HG03039 (cell line): Measurements from ENCODE around the gene IWS1.

ENCODE experiments used
- ATAC-seq: cut with Tn5 transposase; IDR thresholded peaks from one replicate; pipeline ENCODE4 v1.9.1; 2021; ENCODE audit warnings: mild to moderate bottlenecking, moderate library complexity; ENCODE audit not compliant: unreplicated experiment

Gene IWS1

DNA sequence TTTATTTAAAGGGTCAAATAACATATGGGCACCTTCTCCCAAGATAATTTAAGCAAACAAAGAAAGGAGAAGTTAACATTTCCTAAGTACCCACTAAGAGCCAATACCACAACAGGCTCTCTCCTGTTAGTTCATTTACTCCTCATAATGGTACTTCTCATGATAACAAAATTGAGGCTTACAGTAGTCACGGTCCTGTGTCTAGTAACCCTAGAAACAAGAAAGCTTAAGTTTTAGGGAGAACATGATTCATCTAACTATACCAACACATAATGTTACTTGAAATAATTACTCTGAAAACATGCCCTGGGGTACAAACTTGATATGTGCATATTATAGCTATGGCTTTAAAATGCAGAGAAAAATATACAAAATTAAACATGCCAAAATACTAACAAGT is 19.8 kb downstream of the IWS1 start:
- ATAC-seq = no peak

DNA sequence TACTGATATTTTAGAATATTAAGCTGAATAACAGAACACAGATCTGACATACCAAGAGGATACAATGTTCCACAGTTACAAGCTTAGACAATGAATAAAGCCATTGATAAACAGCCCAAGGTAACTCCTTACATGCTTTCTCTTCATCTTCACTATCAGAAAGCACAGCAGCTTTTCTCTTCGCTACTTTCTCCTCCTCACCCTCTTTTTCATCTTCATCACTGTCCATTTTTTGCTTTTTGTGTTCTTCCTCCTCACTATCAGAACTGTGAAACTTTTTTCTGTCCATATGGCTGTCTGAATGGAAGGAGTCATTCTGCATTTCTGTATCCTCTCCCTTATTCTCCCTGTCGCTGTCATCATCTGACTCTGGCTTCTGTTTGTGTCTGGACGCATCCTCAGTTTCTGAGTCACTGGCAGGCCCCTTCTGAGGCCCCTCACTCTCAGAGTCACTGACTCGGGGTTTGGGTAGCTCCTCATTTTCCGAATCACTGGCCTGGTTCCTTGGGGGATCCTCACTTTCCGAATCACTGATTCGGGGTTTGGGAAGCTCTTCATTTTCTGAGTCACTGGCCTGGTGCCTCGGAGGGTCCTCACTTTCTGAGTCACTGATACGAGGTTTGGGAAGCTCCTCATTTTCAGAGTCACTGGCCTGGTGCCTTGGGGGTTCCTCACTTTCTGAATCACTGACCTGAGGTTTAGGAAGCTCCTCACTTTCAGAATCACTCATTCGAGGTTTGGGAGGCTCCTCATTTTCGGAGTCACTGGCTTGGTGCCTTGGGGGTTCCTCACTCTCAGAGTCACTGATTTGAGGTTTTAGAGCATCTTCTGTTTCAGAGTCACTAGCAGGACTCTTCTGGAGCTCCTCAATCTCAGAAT is 21.5 kb downstream of the IWS1 start:
- no peak for ATAC-seq

DNA sequence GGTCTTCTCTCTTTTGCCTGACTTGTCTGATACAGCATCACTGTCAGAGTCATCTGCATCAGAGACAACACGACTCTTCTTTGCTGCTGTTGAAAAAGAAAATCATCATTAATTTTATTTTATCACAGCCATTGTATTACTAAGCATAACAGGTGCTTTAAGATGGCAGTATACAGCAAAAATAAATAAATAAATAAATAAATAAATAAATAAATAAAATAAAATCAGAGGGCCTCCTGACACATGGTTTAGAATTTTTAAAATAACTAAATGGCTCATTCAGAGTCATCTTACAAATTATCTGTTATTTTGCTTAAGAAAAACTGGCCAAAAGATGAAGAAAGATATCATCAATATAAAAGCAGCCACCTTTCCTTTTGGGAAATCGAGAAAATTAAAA is 22.8 kb downstream of the IWS1 start:
- ATAC-seq = no peak

DNA sequence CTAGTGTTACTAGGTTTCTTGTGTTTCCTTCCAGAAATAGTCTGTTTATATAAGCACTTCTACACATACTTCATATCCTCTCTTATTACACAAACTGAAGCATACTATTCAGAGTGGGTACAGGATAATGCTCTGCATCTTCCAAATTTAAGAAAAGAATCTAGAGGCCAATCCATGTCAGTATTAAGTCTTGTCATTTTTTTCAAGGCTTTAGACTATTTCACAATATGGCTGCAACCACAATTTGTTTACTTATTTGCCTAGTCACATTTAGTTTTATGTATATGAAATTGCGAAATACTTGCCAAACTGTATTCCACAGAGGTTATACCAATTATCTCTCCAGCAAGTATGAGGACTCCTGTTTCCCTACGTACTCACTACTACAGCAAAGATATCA is 27.9 kb downstream of the IWS1 start:
- ATAC-seq = no peak

DNA sequence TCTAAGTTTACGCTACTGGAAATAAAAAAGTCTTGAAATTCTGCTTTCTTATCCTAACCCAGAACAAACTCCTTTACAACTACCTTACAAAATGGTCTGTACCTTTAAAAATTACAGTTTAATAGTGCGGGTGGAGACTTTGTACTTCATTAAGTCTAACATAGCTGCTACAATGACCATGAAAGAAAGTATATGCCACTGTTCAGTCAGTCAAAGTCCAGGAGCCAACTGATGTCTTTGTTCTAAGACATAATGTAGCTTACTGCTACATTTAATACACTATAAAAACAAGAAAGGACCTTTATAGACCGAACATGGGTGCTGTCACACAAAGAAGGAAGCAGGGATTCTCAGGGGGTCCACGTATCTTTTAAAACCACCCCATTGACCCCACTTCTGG is 36.0 kb downstream of the IWS1 start:
- ATAC-seq = no peak

DNA sequence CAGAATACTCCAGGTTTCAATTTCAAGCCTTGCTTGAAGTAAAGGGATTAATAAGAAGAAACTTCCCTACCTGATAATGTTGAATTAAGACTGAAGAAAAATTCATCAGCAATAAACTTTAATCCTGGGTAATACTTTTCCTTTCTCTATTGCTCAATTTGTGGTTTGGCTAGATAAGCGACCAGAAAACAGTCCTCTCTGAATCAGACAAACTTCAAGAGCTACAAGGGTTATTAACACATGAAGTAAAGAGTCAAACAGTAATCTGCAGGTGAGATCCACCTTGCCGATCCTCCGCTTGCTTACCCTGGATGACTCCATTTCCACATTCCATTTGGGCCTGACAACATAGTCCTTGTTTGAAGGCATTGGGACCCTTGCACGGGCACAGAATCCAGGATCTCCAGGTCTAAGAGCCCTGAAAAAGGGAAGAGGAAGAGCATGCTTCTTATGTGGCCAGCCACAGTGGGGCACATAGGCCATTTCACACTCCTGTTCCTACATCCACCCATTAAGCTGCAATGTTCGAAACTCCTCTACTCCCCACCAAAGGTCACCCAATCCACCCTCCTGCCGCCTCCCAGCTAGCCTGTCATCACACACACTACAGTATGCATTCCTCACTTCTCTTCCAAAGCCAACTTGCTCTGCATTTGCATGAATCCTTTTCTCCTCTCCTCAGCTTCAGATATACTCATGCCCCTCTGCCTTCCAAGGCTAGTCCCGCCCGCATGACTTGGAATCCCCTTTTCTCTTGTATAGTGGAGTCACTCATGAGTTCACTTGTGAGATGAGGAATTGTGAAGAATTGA is 39.8 kb downstream of the IWS1 start:
- ATAC-seq = no peak

DNA sequence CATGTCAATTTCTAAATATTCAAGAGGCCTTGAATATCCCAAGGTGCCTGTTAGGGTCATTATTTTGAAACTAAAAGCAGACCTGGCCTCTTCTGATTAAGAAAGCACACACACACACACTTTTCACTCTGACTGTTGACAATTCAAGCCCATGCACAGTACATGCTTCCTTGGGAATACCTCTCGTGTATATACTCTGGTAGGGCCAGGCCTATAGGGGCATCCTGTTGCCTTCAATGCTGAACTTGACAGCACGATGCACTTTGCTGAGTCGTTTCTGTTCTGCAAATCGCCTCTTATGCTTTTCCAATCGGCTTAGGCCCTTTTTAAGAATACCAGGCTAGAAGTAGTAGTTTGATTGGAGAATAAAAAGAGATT is 40.6 kb downstream of the IWS1 start:
- ATAC-seq = no peak

DNA sequence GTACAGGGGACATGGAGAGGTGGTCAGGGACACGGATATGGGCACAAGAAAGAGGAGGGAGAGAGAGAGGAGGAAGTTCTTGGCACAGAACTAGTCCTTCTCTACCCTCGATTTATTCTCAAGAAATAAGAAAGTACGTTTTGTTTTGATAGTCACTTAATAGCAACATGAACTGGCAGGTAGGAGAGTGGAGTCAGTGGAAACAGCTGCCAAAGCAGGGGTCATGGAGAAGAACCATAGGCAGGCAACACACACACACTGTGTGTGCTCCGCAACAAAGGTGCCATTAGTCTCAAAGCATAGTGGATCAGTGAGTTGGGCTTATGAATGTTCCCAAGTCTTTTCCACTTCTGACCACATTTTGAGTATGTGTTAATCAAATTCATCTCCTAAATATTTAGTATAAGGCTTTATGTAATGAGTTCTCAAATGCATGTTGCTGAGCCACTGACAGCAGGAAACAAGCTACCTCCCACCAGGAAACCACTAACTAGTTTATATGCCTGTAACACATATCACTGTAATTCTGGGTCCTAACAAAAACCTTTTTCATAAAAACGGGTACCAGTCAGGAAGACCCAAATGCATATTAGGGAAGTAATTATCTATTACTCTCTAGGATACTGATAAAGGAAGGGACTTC is 41.1 kb downstream of the IWS1 start:
- ATAC-seq = no peak

DNA sequence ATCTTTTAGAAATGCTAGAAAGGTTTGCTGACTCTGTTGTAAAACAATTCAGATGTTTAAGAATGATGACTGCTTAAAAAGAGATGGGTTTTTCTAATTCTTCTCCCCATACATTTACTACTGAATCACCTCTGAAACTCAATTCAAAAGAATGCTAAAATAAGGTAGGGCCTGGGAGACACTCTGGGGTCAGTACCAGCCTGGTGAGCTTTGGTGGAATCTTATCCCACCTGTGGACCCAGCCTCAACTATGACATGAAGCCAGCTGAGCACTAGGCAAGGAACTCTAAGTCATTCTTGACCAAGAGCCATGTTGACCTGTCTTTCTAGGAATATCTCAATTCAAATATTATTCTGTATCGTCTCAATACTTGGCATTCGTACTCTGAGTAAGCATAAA is 44.3 kb downstream of the IWS1 start:
- no peak for ATAC-seq

DNA sequence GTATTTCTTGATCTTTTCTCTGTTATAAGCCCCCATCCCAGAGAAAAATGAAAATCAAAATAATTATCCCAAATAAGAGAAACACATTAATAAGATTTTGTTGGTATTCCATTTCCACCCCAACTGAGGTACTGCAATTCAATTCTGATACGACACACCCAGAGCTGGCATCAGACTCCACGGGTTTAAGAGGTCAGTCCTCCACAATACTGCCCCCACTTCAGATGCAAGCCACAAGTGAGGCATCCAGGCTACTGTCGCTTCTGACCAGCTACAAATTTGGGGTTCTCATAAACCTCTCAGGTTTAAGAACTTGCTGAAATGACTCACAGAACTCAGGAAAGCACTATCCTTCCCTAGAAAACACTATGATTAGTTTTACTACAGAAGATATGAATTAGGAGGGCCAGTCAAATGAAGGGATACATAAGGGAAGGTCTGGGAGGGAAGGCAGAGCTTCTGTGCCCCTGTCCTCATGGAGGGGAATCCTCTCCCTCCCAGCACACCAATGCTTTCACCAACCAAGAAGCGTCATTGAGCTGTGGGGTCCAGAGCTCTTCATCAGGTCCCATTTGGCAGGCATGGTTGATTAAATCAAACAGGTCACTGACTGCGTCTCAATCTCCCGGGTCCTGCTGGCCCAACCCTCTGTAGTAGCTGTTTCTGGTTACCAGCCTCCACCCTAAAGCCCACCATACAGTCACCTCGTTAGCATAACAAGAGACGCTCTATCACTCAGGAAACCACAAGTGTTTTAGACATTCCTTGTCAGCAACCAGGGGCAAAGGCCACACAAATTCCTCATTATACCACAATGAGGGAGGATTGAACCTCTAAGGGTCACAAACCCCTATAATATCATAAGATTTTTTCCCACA is 46.2 kb downstream of the IWS1 start:
- no peak for ATAC-seq

DNA sequence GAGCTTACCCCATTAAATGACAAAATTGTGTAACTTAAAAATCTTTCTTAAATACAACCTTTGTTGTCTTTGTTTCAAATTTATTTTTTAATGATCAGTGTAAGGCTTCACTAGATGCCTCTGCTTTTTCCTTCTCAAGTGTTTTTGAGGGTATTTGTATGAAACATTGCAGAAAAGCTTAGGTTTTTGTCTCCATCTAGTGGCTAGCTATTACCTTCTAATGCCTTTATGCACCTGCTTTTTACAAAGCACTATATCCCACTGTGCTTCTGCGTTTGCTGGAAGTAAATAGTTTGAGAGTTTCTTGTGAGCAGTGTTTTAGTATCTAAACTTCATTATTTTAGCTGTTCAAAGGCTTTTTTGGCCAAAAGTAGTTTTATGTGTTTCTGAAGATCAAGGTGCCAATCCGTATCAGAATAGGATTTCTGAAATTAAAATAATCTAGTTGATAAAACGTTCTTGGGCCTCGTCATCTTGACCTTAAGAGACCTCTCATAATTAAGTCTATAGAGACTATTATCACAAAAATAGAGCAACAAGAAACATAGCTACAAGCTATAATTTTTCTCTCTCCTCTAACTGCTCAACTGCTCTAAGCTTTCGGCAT is 47.0 kb downstream of the IWS1 start:
- no peak for ATAC-seq

DNA sequence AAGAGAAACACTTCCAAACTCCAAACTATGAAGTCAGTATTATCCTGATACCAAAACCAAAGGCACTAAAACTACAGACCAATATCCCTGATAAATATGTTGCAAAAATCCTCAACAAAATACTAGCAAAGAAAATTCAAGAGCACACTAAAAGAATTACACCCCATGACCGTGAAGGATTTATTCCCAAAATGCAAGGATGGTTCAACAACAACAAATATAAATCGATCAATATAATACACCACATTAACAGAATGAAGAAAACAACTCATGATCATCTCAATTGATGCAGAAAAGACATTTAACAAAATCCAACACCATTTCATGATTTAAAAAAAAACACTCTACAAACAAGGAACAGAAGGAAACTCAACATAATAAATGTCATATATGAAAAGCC is 50.5 kb downstream of the IWS1 start:
- no peak for ATAC-seq

DNA sequence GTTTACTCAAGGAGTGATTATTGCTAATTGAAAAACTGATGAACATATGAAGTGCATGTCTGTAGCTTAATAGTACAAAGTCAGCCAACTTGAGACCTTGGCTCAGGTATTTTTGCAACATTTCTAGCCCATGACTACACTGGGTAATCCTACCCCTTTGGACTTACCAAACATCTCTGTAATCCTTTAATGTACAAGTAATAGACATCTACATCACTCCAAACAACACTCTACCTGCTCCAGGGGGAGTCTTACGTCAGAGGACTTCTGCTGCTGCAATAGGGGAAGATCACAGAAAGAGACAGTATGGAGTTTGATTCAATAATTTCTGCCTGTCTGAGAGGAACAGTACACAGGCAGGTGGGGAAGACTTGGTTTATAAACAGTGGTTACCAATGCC is 54.0 kb downstream of the IWS1 start:
- no peak for ATAC-seq

DNA sequence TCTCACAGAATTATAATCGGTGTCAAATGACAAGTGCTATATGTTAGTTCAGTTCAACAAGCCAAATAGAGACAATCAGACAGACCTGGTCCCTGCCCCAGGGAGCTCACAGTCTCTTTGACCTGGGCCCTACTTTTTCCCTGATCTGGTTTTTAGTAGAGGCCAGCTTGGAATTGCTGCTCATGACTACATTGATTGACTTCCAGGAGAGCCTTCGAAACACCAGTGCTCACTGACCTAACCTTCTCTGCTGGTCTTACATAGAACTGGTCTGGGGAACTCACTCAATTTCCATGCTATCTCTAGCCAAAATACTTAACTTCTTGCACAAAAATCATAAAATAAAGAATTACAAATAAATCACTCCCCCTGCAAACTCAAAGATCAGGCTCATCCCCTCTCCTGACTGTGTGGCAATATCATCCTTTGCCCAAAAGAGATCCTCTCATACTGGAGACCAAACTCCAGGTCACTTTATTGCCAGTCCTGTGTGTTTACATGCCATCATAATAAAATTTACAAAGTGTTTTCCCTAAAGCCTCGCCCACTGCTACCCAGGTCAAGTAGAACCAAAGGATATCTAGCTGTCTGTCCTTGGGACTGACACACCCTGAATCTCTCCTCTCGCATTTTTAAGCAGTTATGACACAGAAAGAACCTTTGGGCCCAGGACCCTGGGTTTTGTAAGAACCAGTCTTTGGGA is 54.9 kb downstream of the IWS1 start:
- no peak for ATAC-seq

DNA sequence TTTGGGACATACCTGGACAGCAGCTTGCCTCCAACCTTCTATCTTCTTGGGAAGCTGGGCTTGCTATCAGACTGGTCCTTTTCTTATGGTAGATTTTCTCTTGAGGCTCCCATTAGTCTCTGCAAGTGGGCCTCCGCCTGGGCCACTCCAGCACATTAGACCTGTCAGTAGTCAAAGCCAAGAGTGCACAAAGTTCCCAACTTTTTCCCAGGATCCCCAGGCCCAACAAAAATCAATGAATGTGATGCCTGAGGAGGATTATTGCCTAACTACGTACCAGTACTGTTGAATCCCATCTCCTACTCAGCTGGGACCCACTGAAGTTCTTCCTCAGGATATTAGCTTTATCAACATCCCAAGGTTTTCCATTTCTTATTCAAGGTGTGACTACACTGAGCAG is 56.3 kb downstream of the IWS1 start:
- ATAC-seq = no peak

DNA sequence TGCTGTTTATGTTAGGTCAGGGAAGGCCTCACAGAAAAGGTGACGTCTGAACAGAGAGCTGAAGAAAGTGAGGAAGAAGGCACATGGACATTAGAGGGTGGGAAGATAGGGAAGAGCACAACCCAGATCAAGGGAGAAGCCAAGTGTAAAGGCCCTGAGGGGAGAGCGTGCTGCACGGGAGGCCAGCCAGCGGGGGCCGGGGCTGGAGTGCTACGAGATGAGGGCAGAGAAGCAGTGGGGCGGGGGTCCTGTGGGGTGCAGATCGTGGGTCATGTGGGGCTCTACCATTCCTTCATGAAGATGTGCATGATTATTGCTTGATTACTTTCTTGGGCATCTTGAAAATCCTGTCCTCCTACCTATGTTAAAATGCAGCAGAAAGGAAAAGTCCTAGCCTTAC is 57.2 kb downstream of the IWS1 start:
- no peak for ATAC-seq

DNA sequence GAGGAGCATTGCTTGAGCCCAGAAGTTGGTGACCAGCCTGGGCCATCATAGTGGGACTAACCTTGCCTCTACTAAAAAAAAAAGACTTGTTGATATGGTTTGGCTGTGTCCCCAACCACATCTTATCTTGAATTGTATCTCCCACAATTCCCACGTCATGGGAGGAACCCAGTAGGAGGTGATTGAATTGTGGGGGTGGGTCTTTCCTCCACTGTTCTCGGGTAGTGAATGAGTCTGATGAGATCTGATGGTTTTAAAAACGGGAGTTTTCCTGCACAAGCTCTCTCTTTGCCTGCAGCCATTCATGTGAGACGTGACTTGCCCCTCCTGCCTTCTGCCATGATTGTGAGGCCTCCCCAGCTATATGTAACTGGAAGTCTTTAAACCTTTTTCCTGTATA is 61.0 kb downstream of the IWS1 start:
- no peak for ATAC-seq

DNA sequence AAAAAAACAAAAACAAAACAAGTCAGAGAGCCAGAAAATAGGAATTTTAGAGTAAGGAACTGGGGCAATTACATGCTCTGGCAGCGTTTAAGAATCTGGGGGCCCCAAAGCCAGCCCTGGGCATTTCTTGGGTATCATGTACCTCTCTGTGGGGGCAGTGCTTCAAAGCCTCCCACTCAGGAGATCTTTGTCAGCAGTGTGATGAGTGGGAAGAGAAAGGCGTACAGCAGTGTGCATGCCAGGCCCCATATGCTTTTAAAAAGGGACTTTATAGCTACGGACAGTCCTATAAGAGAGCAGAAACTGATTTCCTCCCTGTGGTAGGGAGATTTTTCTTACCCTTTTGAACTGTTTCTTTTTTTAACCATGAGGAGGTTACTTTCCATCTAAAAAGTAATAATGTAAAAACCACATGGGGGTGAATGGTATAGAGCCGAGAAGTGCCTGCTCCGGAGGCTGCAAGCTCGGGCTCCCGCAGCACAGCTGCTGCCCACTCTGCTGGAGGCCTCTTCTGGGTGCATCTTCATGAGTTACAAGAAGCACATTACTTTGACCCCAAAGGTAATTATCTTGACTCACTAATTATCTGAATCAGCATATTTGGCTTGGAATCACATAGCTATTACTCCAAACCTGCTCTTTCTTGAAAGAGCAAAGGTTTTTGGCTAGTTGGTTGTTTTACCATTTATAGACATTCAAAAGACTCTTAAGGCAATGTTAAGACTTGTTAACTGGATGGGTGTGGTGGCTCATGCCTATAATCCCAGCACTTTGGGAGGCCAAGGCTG is 61.6 kb downstream of the IWS1 start:
- ATAC-seq = no peak
